CD4-positive, alpha-beta T cell (primary cell): ENCODE measurements around the gene ZFP1. TPM values are rescaled to one million over a fixed set of nuclear protein-coding genes. Genes with fewer than 3 reads are reported as not detected.

Source experiments
- ATAC-seq: fragments of 200-7000 bp; cut with Tn5 transposase; one replicate; pipeline ENCODE4 v1.10.0; 2022; ENCODE audit warnings: mild to moderate bottlenecking; ENCODE audit not compliant: poor library complexity
- CTCF ChIA-PET: fragments of 350-600 bp; sonication (Branson Sonifier 250); formaldehyde crosslinking; loops from one replicate; lab custom pipeline; 2021; ENCODE audit warnings: antibody characterized with exemption, inconsistent platforms; lab: Charles Lee
- POLR2A ChIA-PET: fragments of 350-600 bp; sonication (Branson Sonifier 250); formaldehyde crosslinking; loops from one replicate; lab custom pipeline; 2021; ENCODE audit warnings: antibody characterized with exemption, inconsistent platforms; lab: Charles Lee
- DNase-seq, 14 experiments: peaks; one replicate each; pipeline ENCODE4 v3.0.0-alpha.2; 2013 to 2020; ENCODE audit warnings: mixed read lengths in 2 of 14
- H3K27ac ChIP-seq, 2 donors: one replicate each; pipeline versions ENCODE4 v1.5.1 to v1.7.0; 2013; ENCODE audit warnings: low read length in 2 of 2, low read depth in 1 of 2, mild to moderate bottlenecking in 1 of 2
- H3K27me3 ChIP-seq, 2 experiments: 1 replicate in 1 of 2; 2 replicates in 1 of 2; pipeline versions ENCODE4 v1.6.1 to v1.7.0; 2013; ENCODE audit warnings: low read length in 2 of 2, control low read depth in 1 of 2, mild to moderate bottlenecking in 1 of 2, moderate library complexity in 1 of 2; ENCODE audit not compliant: insufficient read depth in 2 of 2, control insufficient read depth in 1 of 2
- H3K36me3 ChIP-seq: one replicate; pipeline ENCODE4 v1.6.1; 2013; ENCODE audit warnings: low read length, control low read depth; ENCODE audit not compliant: insufficient read depth
- H3K4me1 ChIP-seq: one replicate; pipeline ENCODE4 v1.6.1; 2013; ENCODE audit warnings: low read length, control low read depth; ENCODE audit not compliant: insufficient read depth
- H3K4me3 ChIP-seq: one replicate; pipeline ENCODE4 v1.5.1; 2013; ENCODE audit warnings: mild to moderate bottlenecking, low read length, moderate library complexity
- H3K9me3 ChIP-seq, 2 experiments: 1 replicate in 1 of 2; 2 replicates in 1 of 2; pipeline versions ENCODE4 v1.6.1 to v1.7.0; 2013; ENCODE audit warnings: low read length in 2 of 2, mild to moderate bottlenecking in 2 of 2, control low read depth in 1 of 2, moderate library complexity in 1 of 2; ENCODE audit not compliant: control insufficient read depth in 1 of 2, insufficient read depth in 1 of 2
- H3K27ac Mint-ChIP-seq: one replicate; pipeline ENCODE4 v1.8.0; 2020; ENCODE audit warnings: mixed read lengths
- H3K27me3 Mint-ChIP-seq: one replicate; pipeline ENCODE4 v1.8.0; 2021; ENCODE audit warnings: mixed read lengths
- H3K36me3 Mint-ChIP-seq: one replicate; pipeline ENCODE4 v1.8.0; 2021; ENCODE audit warnings: low read depth, mixed read lengths
- H3K4me1 Mint-ChIP-seq: one replicate; pipeline ENCODE4 v1.8.0; 2021; ENCODE audit warnings: low read depth, mixed read lengths
- H3K4me3 Mint-ChIP-seq: one replicate; pipeline ENCODE4 v1.8.0; 2020; ENCODE audit warnings: mild to moderate bottlenecking, mixed read lengths
- H3K9me3 Mint-ChIP-seq: one replicate; pipeline ENCODE4 v1.8.0; 2020; ENCODE audit warnings: mixed read lengths
- CTCF ChIP-seq: fragments of 200-600 bp; IDR thresholded peaks from one replicate; pipeline ENCODE4 v1.8.0; 2022; ENCODE audit warnings: antibody characterized with exemption, mild to moderate bottlenecking
- intact Hi-C, 2 experiments: fragments of 100-400 bp; cut with DNase I in 1 of 2; cut with micrococcal nuclease in 1 of 2; formaldehyde crosslinking; loops; one replicate each; pipeline versions ENCODE4 v1.15.1 to v1.9.0; 2023 to 2025; cut with DNase I, micrococcal nuclease
- total RNA-seq, 174 experiments: library from RNA in 2 of 174; stranded (reverse) in 2 of 174; gene quantifications; one replicate each; pipeline ENCODE4 v1.2.3 and lab custom pipeline; 2021 to 2026

Gene ZFP1
- total RNA-seq, 2 experiments from 2014 or later = 6.2 to 7.5 TPM

GRCh38 chr16:75111961-75112733, 36.2 kb upstream of the ZFP1 start:
- ATAC-seq (no peak), DNase-seq (no peak)
- Mint-ChIP-seq H3K4me3 (no peak overlapping the region), H3K4me1 (peaks cover 42% of the 10 kb centered on the region), H3K27ac (no peak overlapping the region), H3K36me3 (no peaks in the 10 kb centered on the region), H3K27me3 (peaks cover 11% of the 10 kb centered on the region), H3K9me3 (no peaks in the 10 kb centered on the region)
- Histone ChIP-seq H3K4me1 (peaks cover 52% of the 10 kb centered on the region), H3K27me3 (peaks cover 4 to 9% of the 10 kb centered on the region in 2 experiments), H3K9me3 (peaks cover 0 to 5% of the 10 kb centered on the region in 2 experiments), H3K4me3 (no peak overlapping the region), H3K27ac (no peak overlapping the region), H3K36me3 (no peaks in the 10 kb centered on the region)
- TF ChIP-seq CTCF = no peak
- intact Hi-C loops = loop anchor here (1.0 to 2.0 kb wide), 5 partner anchors 114 to 403 kb away; no protein-coding TSS in a partner anchor
- POLR2A ChIA-PET = interaction anchor here (0.7 to 4.8 kb wide), 5 partner anchors 13 to 114 kb away, joined by 3 to 54 read pairs (median 7); partner anchors contain the start of gene ZNRF1
- CTCF ChIA-PET = interaction anchor here (0.8 to 5.8 kb wide), 19 partner anchors 10 to 405 kb away, joined by 3 to 75 read pairs (median 6); partner anchors contain the start of genes WDR59 and ZNRF1

- no peak overlapping the region for H3K4me3 ChIP-seq
- H3K4me1 ChIP-seq = peaks cover 46% of the 10 kb centered on the region
- H3K9me3 ChIP-seq = peaks cover 0 to 5% of the 10 kb centered on the region in 2 experiments
- H3K36me3 ChIP-seq = no peaks in the 10 kb centered on the region
- ChIA-PET POLR2A (interaction anchor here (3.4 kb wide), 1 partner anchor 115 kb away, joined by 54 read pairs; the partner anchor contains the start of gene ZNRF1), CTCF (interaction anchor here (5.8 kb wide), 1 partner anchor 14 kb away, joined by 35 read pairs; no protein-coding TSS in a partner anchor)
- Mint-ChIP-seq H3K36me3 (no peaks in the 10 kb centered on the region), H3K9me3 (no peaks in the 10 kb centered on the region), H3K4me3 (no peak overlapping the region), H3K4me1 (peaks cover 36% of the 10 kb centered on the region), H3K27ac (no peak overlapping the region), H3K27me3 (peaks cover 11% of the 10 kb centered on the region)
- no peak for TF ChIP-seq CTCF
- no peak overlapping the region for H3K27ac ChIP-seq
- intact Hi-C loops = no loop called here
- H3K27me3 ChIP-seq = peaks cover 4 to 9% of the 10 kb centered on the region in 2 experiments
- no peak for ATAC-seq
- DNase-seq = no peak
These were observed 35.4 kb upstream of the ZFP1 start for GRCh38 chr16:75112734-75113491.

- no peaks in the 10 kb centered on the region for H3K9me3 Mint-ChIP-seq
- Histone ChIP-seq H3K27me3 (peaks cover 4 to 9% of the 10 kb centered on the region in 2 experiments), H3K27ac (no peak overlapping the region), H3K4me3 (no peak overlapping the region), H3K9me3 (peaks cover 0 to 5% of the 10 kb centered on the region in 2 experiments), H3K36me3 (no peaks in the 10 kb centered on the region), H3K4me1 (peaks cover 39% of the 10 kb centered on the region)
- intact Hi-C loops = no loop called here
- peaks cover 29% of the 10 kb centered on the region for H3K4me1 Mint-ChIP-seq
- no peak for TF ChIP-seq CTCF
- peaks cover 11% of the 10 kb centered on the region for H3K27me3 Mint-ChIP-seq
- H3K36me3 Mint-ChIP-seq = no peaks in the 10 kb centered on the region
- H3K27ac Mint-ChIP-seq = no peak overlapping the region
- DNase-seq (no peak), ATAC-seq (no peak)
- CTCF ChIA-PET = interaction anchor here (5.8 kb wide), 1 partner anchor 15 kb away, joined by 35 read pairs; no protein-coding TSS in a partner anchor
- H3K4me3 Mint-ChIP-seq = no peak overlapping the region
- POLR2A ChIA-PET = interaction anchor here (3.4 kb wide), 1 partner anchor 116 kb away, joined by 54 read pairs; the partner anchor contains the start of gene ZNRF1
These were observed 34.7 kb upstream of the ZFP1 start for GRCh38 chr16:75113541-75114121.
